ENCODE data around the gene CCDC172. TPM values are rescaled to one million over a fixed set of nuclear protein-coding genes. Genes with fewer than 3 reads are reported as not detected.
A peak's percentile ranks its signal among the peaks of the same experiment; 100 is the strongest.

The CCDC172 gene
- total RNA-seq, 1 donor from 2014 or later = not detected

GRCh38 chr10:116300542-116300941 lies 23.7 kb upstream of the CCDC172 start:
- Mint-ChIP-seq H3K27ac (ENCODE audit: unreplicated experiment) (peak overlapping the region; percentile 56), H3K9me3 (ENCODE audit: unreplicated experiment) (peaks cover 6% of the 10 kb centered on the region), H3K4me1 (ENCODE audit: unreplicated experiment) (peaks cover 27% of the 10 kb centered on the region), H3K4me3 (ENCODE audit: unreplicated experiment) (no peak overlapping the region), H3K27me3 (ENCODE audit: unreplicated experiment) (no peaks in the 10 kb centered on the region), H3K36me3 (ENCODE audit: unreplicated experiment) (peaks cover 2% of the 10 kb centered on the region)
- TF ChIP-seq CTCF (IDR thresholded peaks at IDR 0.05) = no peak
- no peak for DNase-seq (ENCODE audit: extremely low spot score, unreplicated experiment)

DNA sequence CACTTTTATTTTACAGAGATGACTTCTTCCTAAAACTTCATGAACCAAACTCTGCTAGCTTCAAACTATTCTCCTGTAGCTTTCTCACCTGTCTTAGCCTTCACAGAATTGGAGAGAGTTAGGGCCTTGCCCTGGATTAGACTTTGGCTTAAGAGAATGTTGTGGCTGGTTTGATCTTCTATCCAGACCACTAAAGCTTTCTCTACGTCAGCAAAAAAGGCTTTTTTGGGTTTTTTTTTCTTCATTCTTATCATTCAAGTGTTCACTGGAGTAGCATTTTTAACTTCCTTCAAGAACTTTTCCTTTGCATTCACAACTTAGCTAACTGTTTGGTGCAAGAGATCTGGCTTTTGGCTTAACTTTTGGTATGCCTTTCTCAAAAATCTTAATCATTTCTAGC lies 19.3 kb upstream of the CCDC172 start:
- Mint-ChIP-seq H3K36me3 (ENCODE audit: unreplicated experiment) (peaks cover 2% of the 10 kb centered on the region), H3K4me3 (ENCODE audit: unreplicated experiment) (no peak overlapping the region), H3K4me1 (ENCODE audit: unreplicated experiment) (peaks cover 58% of the 10 kb centered on the region), H3K9me3 (ENCODE audit: unreplicated experiment) (peaks cover 6% of the 10 kb centered on the region), H3K27me3 (ENCODE audit: unreplicated experiment) (no peaks in the 10 kb centered on the region), H3K27ac (ENCODE audit: unreplicated experiment) (no peak overlapping the region)
- DNase-seq (ENCODE audit: extremely low spot score, unreplicated experiment) = no peak
- no peak for TF ChIP-seq CTCF (IDR thresholded peaks at IDR 0.05)

- Mint-ChIP-seq H3K4me3 (ENCODE audit: unreplicated experiment) (no peak overlapping the region), H3K9me3 (ENCODE audit: unreplicated experiment) (peaks cover 6% of the 10 kb centered on the region), H3K36me3 (ENCODE audit: unreplicated experiment) (peaks cover 2% of the 10 kb centered on the region), H3K27me3 (ENCODE audit: unreplicated experiment) (no peaks in the 10 kb centered on the region), H3K4me1 (ENCODE audit: unreplicated experiment) (peaks cover 53% of the 10 kb centered on the region), H3K27ac (ENCODE audit: unreplicated experiment) (peak overlapping the region; percentile 63)
- no peak for TF ChIP-seq CTCF (IDR thresholded peaks at IDR 0.05)
- no peak for DNase-seq (ENCODE audit: extremely low spot score, unreplicated experiment)
Measured at GRCh38 chr10:116306847-116307246, 17.4 kb upstream of the CCDC172 start.

DNA sequence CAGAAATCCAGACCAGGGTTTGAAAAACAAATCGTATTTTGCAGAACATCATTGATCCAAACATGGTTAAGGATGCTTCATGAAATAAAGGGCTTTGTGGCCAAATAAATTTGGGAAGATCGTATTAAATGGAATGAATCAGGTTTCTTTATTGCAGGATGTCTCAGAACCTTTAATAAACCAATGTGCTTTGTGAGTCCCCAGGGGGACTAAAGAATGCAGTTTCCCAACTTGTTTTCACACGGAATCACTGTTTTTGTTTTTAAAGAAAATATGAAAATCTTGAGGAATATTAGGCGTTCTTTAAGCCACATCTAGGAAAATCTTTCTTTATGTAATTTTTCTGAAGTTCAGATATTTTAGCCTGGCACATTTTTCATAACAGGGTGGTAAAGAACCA lies 16.8 kb upstream of the CCDC172 start:
- Mint-ChIP-seq H3K36me3 (ENCODE audit: unreplicated experiment) (peaks cover 2% of the 10 kb centered on the region), H3K27ac (ENCODE audit: unreplicated experiment) (peak overlapping the region; percentile 63), H3K4me1 (ENCODE audit: unreplicated experiment) (peaks cover 54% of the 10 kb centered on the region), H3K27me3 (ENCODE audit: unreplicated experiment) (no peaks in the 10 kb centered on the region), H3K9me3 (ENCODE audit: unreplicated experiment) (peaks cover 6% of the 10 kb centered on the region), H3K4me3 (ENCODE audit: unreplicated experiment) (no peak overlapping the region)
- no peak for TF ChIP-seq CTCF (IDR thresholded peaks at IDR 0.05)
- DNase-seq (ENCODE audit: extremely low spot score, unreplicated experiment) = no peak

DNA sequence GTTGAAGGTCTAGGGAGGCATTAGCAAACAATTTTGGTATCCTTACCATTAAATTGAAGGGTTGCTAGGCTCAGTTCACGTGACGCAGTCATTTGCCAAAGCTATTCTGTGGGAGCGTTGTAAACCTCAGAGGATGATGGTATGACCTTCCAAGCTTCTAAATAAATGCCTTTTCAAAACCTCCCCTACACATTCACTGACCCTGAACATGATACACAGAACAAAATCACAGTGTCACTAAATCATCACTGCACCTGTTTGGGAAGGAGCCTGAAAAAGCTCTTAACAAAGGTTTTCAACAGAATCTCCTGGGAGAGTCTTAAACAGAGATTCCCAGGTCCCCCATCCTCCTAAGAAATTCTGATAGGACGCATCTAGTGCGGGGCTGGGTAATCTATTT lies 13.2 kb upstream of the CCDC172 start:
- H3K27me3 Mint-ChIP-seq (ENCODE audit: unreplicated experiment) = no peaks in the 10 kb centered on the region
- H3K4me3 Mint-ChIP-seq (ENCODE audit: unreplicated experiment) = no peak overlapping the region
- peaks cover 42% of the 10 kb centered on the region for H3K4me1 Mint-ChIP-seq (ENCODE audit: unreplicated experiment)
- no peaks in the 10 kb centered on the region for H3K36me3 Mint-ChIP-seq (ENCODE audit: unreplicated experiment)
- H3K9me3 Mint-ChIP-seq (ENCODE audit: unreplicated experiment) = no peaks in the 10 kb centered on the region
- DNase-seq (ENCODE audit: extremely low spot score, unreplicated experiment) = no peak
- H3K27ac Mint-ChIP-seq (ENCODE audit: unreplicated experiment) = no peak overlapping the region
- no peak for TF ChIP-seq CTCF (IDR thresholded peaks at IDR 0.05)
